HEK293 (cell line): Measurements from ENCODE around the gene ALMS1.
"Not testable (repeated sequence)": the region's sequence is repeated elsewhere in the genome, so short reads cannot be mapped to it uniquely, and the experiment has no call there.

ENCODE experiments used
- CTCF ChIA-PET: fragments of 350-600 bp; formaldehyde crosslinking; extraction: SDS; loops from one replicate; lab custom pipeline; 2021; ENCODE audit warnings: antibody characterized with exemption; lab: Yijun Ruan, JAX
- POLR2A ChIA-PET: fragments of 300-600 bp; formaldehyde crosslinking; extraction: SDS; loops from one replicate; lab custom pipeline; 2020; ENCODE audit warnings: antibody characterized with exemption, inconsistent platforms; lab: Yijun Ruan, JAX
- H3K27ac ChIP-seq: fragments of 200-500 bp; sonication (Bioruptor generic); 2 replicates; pipeline ENCODE4 v1.5.1; 2014; ENCODE audit warnings: low read depth, low read length, control low read depth, inconsistent platforms; ENCODE audit errors: extremely low read depth
- H3K36me3 ChIP-seq, 2 experiments: fragments of 200-500 bp in 1 of 2; sonication (Bioruptor generic) in 1 of 2; 1 replicate in 1 of 2; 2 replicates in 1 of 2; pipeline ENCODE4 v1.5.1; 2014 to 2017; ENCODE audit warnings: inconsistent platforms in 2 of 2, low read length in 2 of 2; ENCODE audit not compliant: control insufficient read depth in 2 of 2, insufficient read depth in 1 of 2
- H3K4me1 ChIP-seq: fragments of 200-500 bp; sonication (Bioruptor generic); 2 replicates; pipeline ENCODE4 v1.5.1; 2014; ENCODE audit warnings: mild to moderate bottlenecking, low read length, inconsistent platforms; ENCODE audit not compliant: control insufficient read depth, insufficient read depth
- H3K4me3 ChIP-seq: 2 replicates; pipeline ENCODE4 v1.5.1; 2011; ENCODE audit warnings: low read depth, mild to moderate bottlenecking, control low read depth, low read length, moderate library complexity
- H3K9me3 ChIP-seq: fragments of 200-500 bp; sonication (Bioruptor generic); 2 replicates; pipeline ENCODE4 v1.5.1; 2014; ENCODE audit warnings: low read depth, low read length, inconsistent platforms; ENCODE audit not compliant: control insufficient read depth, insufficient read depth
- BCL11B ChIP-seq: fragments of 450-650 bp; formaldehyde crosslinking; IDR thresholded peaks from 2 replicates; pipeline ENCODE4 v1.5.1; 2016; ENCODE audit warnings: low read depth, missing biosample characterization, missing genetic modification characterization
- HOXC10 ChIP-seq: sonication (generic); formaldehyde crosslinking; IDR thresholded peaks from 2 replicates; pipeline ENCODE4 v1.8.1; 2023; ENCODE audit warnings: mild to moderate bottlenecking, missing genetic modification reagents
- KLF1 ChIP-seq: fragments of 450-650 bp; formaldehyde crosslinking; IDR thresholded peaks from 2 replicates; pipeline ENCODE4 v1.5.1; 2016; ENCODE audit warnings: missing biosample characterization, missing genetic modification characterization
- REPIN1 ChIP-seq: fragments of 450-650 bp; formaldehyde crosslinking; IDR thresholded peaks from 2 replicates; pipeline ENCODE4 v1.5.1; 2017; ENCODE audit warnings: missing biosample characterization, missing genetic modification characterization, low read depth
- SCRT1 ChIP-seq: fragments of 450-650 bp; formaldehyde crosslinking; IDR thresholded peaks from 2 replicates; pipeline ENCODE4 v1.5.1; 2016; ENCODE audit warnings: missing biosample characterization, missing genetic modification characterization, borderline replicate concordance
- SETDB1 ChIP-seq: IDR thresholded peaks from one replicate; pipeline ENCODE4 v1.6.1; 2017; ENCODE audit warnings: mild to moderate bottlenecking, low read length, moderate library complexity, mixed read lengths; ENCODE audit not compliant: insufficient read length
- TRIM28 ChIP-seq: IDR thresholded peaks from 2 replicates; pipeline ENCODE4 v1.6.1; 2011; ENCODE audit warnings: low read length, control low read depth, borderline replicate concordance
- ZBTB7A ChIP-seq: fragments of 450-650 bp; formaldehyde crosslinking; IDR thresholded peaks from 2 replicates; pipeline ENCODE4 v1.5.1; 2016; ENCODE audit warnings: low read depth, missing biosample characterization, missing genetic modification characterization
- ZFP41 ChIP-seq: fragments of 450-650 bp; formaldehyde crosslinking; IDR thresholded peaks from 2 replicates; pipeline ENCODE4 v1.5.1; 2016; ENCODE audit warnings: missing biosample characterization, missing genetic modification characterization, borderline replicate concordance
- ZIC2 ChIP-seq: fragments of 450-650 bp; formaldehyde crosslinking; IDR thresholded peaks from 2 replicates; pipeline ENCODE4 v1.5.1; 2016; ENCODE audit warnings: missing biosample characterization, missing genetic modification characterization
- ZNF132 ChIP-seq: fragments of 450-650 bp; formaldehyde crosslinking; IDR thresholded peaks from 2 replicates; pipeline ENCODE4 v1.5.1; 2017; ENCODE audit warnings: missing biosample characterization, missing genetic modification characterization, borderline replicate concordance
- ZNF138 ChIP-seq: fragments of 450-650 bp; formaldehyde crosslinking; IDR thresholded peaks from 2 replicates; pipeline ENCODE4 v1.5.1; 2016; ENCODE audit warnings: missing biosample characterization, missing genetic modification characterization, borderline replicate concordance
- ZNF202 ChIP-seq: fragments of 450-650 bp; formaldehyde crosslinking; IDR thresholded peaks from 2 replicates; pipeline ENCODE4 v1.5.1; 2016; ENCODE audit warnings: missing biosample characterization, missing genetic modification characterization, borderline replicate concordance
- ZNF223 ChIP-seq: fragments of 450-650 bp; formaldehyde crosslinking; IDR thresholded peaks from 2 replicates; pipeline ENCODE4 v1.5.1; 2016; ENCODE audit warnings: missing biosample characterization, missing genetic modification characterization
- ZNF324 ChIP-seq: fragments of 450-650 bp; formaldehyde crosslinking; IDR thresholded peaks from 2 replicates; pipeline ENCODE4 v1.5.1; 2016; ENCODE audit warnings: missing biosample characterization, missing genetic modification characterization
- ZNF366 ChIP-seq: fragments of 450-650 bp; formaldehyde crosslinking; conservative IDR thresholded peaks from 2 replicates; pipeline ENCODE4 v1.5.1; 2016; ENCODE audit warnings: missing biosample characterization, missing genetic modification characterization
- ZNF391 ChIP-seq: fragments of 450-650 bp; formaldehyde crosslinking; IDR thresholded peaks from 2 replicates; pipeline ENCODE4 v1.5.1; 2016; ENCODE audit warnings: low read depth, missing biosample characterization, missing genetic modification characterization, borderline replicate concordance
- ZNF707 ChIP-seq: fragments of 450-650 bp; formaldehyde crosslinking; IDR thresholded peaks from 2 replicates; pipeline ENCODE4 v1.5.1; 2016; ENCODE audit warnings: missing biosample characterization, missing genetic modification characterization
- ZNF747 ChIP-seq: fragments of 450-650 bp; formaldehyde crosslinking; IDR thresholded peaks from 2 replicates; pipeline ENCODE4 v1.5.1; 2016; ENCODE audit warnings: missing biosample characterization, missing genetic modification characterization
- ZNF76 ChIP-seq: fragments of 450-650 bp; formaldehyde crosslinking; IDR thresholded peaks from 2 replicates; pipeline ENCODE4; 2016; ENCODE audit warnings: low read depth, missing biosample characterization, missing genetic modification characterization, borderline replicate concordance
- ZNF837 ChIP-seq: fragments of 450-650 bp; formaldehyde crosslinking; IDR thresholded peaks from 2 replicates; pipeline ENCODE4 v1.5.1; 2016; ENCODE audit warnings: missing biosample characterization, missing genetic modification characterization
- TF ChIP-seq, protein P1 (sequence below): fragments of 450-650 bp; formaldehyde crosslinking; IDR thresholded peaks from 2 replicates; pipeline ENCODE4 v1.5.1; 2016; ENCODE audit warnings: missing biosample characterization, missing genetic modification characterization, borderline replicate concordance
- TF ChIP-seq, protein P2 (sequence below): fragments of 450-650 bp; formaldehyde crosslinking; IDR thresholded peaks from 2 replicates; pipeline ENCODE4 v1.5.1; 2016; ENCODE audit warnings: missing biosample characterization, missing genetic modification characterization

ALMS1 gene

DNA sequence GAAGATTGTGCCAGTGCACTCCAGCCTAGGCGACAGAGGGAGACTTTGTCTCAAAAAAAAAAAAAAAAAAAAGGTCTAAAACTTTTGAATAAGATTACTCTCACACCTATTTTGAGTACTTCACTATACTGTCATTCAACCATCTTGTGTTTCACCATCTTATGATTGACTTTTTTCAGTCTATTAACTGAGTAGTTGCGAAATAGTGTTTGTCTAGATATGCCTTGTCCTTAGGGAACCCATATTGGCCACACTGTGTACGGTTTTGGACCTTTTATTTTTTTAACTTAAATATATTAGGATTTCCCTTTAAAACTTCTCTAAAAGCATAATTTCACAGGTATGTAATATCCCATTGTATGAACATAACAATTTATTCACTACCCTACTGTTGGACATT is 72.3 kb downstream of the ALMS1 start (continued):
- TF ChIP-seq, protein P1, sequence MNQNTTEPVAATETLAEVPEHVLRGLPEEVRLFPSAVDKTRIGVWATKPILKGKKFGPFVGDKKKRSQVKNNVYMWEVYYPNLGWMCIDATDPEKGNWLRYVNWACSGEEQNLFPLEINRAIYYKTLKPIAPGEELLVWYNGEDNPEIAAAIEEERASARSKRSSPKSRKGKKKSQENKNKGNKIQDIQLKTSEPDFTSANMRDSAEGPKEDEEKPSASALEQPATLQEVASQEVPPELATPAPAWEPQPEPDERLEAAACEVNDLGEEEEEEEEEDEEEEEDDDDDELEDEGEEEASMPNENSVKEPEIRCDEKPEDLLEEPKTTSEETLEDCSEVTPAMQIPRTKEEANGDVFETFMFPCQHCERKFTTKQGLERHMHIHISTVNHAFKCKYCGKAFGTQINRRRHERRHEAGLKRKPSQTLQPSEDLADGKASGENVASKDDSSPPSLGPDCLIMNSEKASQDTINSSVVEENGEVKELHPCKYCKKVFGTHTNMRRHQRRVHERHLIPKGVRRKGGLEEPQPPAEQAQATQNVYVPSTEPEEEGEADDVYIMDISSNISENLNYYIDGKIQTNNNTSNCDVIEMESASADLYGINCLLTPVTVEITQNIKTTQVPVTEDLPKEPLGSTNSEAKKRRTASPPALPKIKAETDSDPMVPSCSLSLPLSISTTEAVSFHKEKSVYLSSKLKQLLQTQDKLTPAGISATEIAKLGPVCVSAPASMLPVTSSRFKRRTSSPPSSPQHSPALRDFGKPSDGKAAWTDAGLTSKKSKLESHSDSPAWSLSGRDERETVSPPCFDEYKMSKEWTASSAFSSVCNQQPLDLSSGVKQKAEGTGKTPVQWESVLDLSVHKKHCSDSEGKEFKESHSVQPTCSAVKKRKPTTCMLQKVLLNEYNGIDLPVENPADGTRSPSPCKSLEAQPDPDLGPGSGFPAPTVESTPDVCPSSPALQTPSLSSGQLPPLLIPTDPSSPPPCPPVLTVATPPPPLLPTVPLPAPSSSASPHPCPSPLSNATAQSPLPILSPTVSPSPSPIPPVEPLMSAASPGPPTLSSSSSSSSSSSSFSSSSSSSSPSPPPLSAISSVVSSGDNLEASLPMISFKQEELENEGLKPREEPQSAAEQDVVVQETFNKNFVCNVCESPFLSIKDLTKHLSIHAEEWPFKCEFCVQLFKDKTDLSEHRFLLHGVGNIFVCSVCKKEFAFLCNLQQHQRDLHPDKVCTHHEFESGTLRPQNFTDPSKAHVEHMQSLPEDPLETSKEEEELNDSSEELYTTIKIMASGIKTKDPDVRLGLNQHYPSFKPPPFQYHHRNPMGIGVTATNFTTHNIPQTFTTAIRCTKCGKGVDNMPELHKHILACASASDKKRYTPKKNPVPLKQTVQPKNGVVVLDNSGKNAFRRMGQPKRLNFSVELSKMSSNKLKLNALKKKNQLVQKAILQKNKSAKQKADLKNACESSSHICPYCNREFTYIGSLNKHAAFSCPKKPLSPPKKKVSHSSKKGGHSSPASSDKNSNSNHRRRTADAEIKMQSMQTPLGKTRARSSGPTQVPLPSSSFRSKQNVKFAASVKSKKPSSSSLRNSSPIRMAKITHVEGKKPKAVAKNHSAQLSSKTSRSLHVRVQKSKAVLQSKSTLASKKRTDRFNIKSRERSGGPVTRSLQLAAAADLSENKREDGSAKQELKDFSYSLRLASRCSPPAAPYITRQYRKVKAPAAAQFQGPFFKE, result no peak
- TF ChIP-seq KLF1, result no peak
- no peak for TF ChIP-seq REPIN1 (tag by site-specific recombination)
- TF ChIP-seq ZFP41, result no peak
- no peak for TF ChIP-seq ZNF391
- no peak for TF ChIP-seq ZIC2 (tag by site-specific recombination)
- TF ChIP-seq TRIM28, result no peak
- TF ChIP-seq, all 188 proteins: peak for 0

DNA sequence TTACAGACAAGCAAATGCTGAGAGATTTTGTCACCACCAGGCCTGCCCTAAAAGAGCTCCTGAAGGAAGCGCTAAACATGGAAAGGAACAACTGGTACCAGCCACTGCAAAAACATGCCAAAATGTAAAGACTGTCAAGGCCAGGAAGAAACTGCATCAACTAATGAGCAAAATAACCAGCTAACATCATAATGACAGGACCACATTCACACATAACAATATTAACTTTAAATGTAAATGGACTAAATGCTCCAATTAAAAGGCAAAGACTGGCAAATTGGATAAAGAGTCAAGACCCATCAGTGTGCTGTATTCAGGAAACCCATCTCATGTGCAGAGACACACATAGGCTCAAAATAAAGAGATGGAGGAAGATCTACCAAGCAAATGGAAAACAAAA is 76.8 kb downstream of the ALMS1 start:
- POLR2A ChIA-PET, H3K9me3 ChIP-seq, H3K4me3 ChIP-seq, H3K4me1 ChIP-seq, CTCF ChIA-PET, H3K27ac ChIP-seq: not testable (repeated sequence)
- peaks cover 0 to 11% of the 10 kb centered on the region in 2 experiments; a peak in 1 of 3 replicates for H3K36me3 ChIP-seq

DNA sequence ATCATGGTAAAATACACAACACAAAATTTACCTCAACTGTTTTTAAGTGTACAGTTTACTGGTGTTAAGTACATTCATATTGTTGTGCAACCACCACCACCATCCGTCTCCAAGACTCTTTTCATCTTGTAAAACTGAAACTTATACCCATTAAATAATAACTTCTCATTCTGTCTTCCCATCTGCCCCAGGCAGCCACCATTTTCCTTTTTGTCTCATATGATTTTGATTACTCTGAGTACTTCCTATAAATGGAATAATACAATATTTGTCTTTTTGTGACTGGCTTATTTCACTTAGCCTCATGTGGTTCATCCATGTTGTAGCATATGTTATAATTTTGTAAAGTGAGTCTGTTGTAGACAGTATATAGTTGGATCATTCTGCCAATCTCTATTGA is 82.7 kb downstream of the ALMS1 start:
- TF ChIP-seq ZNF747 (tag by site-specific recombination) (no peak), ZNF391 (no peak), ZNF837 (tag by site-specific recombination) (no peak), ZNF707 (tag by site-specific recombination) (no peak), SETDB1 (no peak), ZNF138 (no peak), ZNF202 (tag by site-specific recombination) (no peak), ZNF132 (tag by site-specific recombination) (no peak), BCL11B (tag by site-specific recombination) (no peak), ZNF324 (tag by site-specific recombination) (no peak), SCRT1 (tag by site-specific recombination) (no peak), HOXC10 (CRISPR knock-in tag) (no peak), ZBTB7A (tag by site-specific recombination) (no peak), ZNF366 (tag by site-specific recombination) (no peak), ZNF223 (tag by site-specific recombination) (no peak), ZNF76 (tag by site-specific recombination) (no peak)
- TF ChIP-seq, protein P2, sequence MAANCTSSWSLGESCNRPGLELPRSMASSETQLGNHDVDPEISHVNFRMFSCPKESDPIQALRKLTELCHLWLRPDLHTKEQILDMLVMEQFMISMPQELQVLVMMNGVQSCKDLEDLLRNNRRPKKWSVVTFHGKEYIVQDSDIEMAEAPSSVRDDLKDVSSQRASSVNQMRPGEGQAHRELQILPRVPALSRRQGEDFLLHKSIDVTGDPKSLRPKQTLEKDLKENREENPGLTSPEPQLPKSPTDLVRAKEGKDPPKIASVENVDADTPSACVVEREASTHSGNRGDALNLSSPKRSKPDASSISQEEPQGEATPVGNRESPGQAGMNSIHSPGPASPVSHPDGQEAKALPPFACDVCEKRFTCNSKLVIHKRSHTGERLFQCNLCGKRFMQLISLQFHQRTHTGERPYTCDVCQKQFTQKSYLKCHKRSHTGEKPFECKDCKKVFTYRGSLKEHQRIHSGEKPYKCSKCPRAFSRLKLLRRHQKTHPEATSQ, result no peak
- TF ChIP-seq, all 188 proteins: peak for 0
- H3K36me3 ChIP-seq, result no peaks in the 10 kb centered on the region
- no peaks in the 10 kb centered on the region for H3K4me1 ChIP-seq
- POLR2A ChIA-PET, result no interaction called here
- H3K9me3 ChIP-seq, result no peaks in the 10 kb centered on the region
- CTCF ChIA-PET, result no interaction called here
- no peak overlapping the region for H3K4me3 ChIP-seq
- no peak overlapping the region for H3K27ac ChIP-seq

DNA sequence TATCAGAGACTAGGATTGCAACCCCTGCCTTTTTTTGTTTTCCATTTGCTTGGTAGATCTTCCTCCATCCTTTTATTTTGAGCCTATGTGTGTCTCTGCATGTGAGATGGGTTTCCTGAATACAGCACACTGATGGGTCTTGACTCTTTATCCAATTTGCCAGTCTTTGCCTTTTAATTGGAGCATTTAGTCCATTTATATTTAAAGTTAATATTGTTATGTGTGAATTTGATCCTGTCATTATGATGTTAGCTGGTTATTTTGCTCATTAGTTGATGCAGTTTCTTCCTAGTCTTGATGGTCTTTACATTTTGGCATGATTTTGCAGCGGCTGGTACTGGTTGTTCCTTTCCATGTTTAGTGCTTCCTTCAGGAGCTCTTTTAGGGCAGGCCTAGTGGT is 98.2 kb downstream of the ALMS1 start:
- H3K4me3 ChIP-seq, H3K27ac ChIP-seq, POLR2A ChIA-PET, H3K4me1 ChIP-seq, H3K9me3 ChIP-seq, CTCF ChIA-PET: not testable (repeated sequence)
- H3K36me3 ChIP-seq, result peaks cover 0 to 13% of the 10 kb centered on the region in 2 experiments; a peak in 1 of 3 replicates
